ENCODE results near the gene SLC5A10. TPM values are rescaled to one million over a fixed set of nuclear protein-coding genes. Genes with fewer than 3 reads are reported as not detected.
"Not testable (repeated sequence)": the region's sequence is repeated elsewhere in the genome, so short reads cannot be mapped to it uniquely, and the experiment has no call there.

Gene SLC5A10
- polyA plus RNA-seq, 1 donor: 0.12 TPM

DNA sequence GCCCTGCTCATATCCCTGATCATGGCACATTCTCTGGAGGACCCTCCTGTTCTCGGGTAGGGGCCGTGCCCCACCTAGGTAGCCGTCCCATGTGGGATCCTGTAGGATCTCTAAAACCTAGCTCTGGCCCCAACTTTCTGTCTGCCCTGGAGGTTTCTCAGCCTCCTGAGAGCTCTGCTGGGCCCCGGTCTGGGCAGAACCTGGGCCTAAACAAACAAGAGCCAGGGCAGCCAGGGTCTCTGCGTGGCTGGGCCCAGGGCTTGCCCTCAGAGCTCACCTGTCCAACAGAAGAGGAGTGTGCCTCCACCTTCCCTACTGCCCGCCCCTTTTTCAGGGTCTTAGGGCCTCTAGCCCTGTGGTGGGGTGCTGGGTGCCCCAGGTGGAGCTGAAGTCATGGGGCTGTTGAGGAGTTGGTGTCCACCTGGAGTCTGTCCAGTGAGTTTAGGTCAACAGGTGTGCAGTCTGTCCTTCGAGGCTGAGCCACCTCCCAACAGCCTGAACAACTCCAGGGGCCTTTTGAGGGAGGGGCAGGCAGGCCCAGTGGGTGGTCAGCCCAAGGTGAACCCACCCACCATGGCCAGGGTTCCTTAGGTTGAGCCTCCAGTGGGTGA lies 69.2 kb downstream of the SLC5A10 start:
- DNase-seq: not testable (repeated sequence)

DNA sequence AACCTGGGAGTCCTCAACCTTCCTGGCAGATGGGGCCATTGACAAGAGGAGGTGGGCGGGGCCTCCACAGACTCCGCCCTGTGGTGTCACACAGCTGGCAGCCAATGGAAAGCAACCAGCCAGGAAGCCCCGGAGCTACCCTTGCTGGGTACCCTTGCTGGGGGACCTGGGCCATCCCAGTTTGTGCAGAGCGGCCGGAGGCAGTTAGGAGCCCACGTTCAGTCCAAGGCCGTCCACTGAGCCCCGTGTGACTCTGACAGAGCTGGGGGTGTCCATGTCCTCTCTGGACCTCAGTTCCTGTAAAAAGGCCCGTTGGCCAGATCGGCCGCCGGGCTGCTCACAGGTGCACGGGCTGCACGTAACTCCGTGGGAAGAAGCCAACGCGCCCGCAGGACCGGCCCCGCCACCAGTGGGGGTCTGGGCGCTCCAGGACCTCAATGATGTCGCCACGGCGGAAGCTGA lies 69.7 kb downstream of the SLC5A10 start:
- no peak for DNase-seq

DNA sequence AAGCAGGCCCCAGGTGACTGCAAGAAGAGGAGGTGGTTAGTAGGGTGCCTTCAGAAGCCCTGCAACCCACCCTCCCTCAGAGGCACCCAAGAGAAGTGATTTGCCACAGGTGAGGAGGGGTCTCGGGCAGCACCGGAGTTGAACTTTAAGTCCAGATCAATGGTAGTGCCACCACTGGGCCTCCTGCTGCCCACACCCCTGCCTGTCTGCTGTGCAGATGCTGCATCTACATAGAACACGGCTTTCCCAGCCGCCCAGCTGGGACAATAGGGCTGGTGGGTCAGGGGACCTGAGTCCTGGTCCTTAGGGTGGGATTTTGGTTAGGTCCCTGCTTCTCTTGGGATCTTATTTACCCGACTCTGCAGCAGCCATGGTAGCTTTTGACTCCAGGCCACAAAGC lies 70.2 kb downstream of the SLC5A10 start:
- DNase-seq: no peak

DNA sequence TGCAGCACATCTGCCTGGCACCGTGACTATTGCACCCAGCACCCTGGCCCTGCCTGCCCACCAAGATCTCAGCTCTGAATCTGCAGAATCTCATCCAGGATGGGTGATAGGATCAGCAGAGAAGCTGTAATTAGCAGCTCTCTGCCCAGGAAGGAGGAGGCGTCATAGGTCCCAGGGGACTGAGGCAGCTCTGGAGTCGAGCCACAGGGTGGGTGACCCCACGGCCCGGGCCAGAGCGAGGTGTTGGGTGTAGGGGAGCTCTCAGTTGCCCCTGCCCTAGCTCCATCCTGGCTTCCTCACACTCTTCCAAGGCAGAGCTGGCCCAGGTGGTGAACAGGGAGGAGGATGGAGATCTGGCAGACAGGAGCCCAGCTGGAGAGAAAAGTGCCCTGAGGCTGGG lies 70.8 kb downstream of the SLC5A10 start:
- no peak for DNase-seq

DNA sequence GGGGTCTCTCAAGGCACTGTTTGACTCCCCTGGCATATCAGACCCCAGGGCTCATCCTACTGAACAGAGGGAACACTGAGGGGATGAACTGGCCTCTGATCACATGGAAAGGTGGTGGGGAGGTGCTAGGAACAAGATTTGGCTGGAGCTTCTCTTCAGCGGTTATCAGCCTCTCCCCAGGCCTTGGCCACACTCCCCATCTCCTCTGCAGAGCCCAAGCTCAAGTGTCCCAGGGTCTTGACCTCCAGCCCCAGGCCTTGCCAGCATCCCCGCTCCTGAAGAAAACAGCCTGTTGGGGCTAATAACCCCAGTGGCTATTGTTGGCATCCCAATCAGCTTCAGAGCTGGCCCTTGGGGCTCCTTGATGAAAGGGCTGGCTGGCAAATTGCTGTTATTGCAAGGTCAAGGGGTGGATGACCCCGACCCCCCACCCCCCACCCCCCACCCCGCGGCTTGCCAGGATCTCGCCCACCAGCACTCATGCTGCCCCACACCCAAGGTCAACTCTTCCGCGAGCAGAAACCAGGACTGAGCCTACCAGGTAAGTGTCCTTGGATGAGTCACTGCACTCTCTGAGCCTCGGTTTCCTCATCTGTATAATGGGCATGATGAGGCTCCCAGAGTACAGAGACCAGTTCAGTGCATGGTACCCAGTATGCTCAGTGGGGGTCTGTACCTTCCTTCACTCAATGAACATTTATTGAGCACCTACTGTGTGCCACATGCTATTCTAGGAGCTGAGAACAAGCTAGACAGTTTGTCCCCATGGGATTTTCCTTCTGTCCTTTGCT lies 71.4 kb downstream of the SLC5A10 start:
- no peak for DNase-seq

DNA sequence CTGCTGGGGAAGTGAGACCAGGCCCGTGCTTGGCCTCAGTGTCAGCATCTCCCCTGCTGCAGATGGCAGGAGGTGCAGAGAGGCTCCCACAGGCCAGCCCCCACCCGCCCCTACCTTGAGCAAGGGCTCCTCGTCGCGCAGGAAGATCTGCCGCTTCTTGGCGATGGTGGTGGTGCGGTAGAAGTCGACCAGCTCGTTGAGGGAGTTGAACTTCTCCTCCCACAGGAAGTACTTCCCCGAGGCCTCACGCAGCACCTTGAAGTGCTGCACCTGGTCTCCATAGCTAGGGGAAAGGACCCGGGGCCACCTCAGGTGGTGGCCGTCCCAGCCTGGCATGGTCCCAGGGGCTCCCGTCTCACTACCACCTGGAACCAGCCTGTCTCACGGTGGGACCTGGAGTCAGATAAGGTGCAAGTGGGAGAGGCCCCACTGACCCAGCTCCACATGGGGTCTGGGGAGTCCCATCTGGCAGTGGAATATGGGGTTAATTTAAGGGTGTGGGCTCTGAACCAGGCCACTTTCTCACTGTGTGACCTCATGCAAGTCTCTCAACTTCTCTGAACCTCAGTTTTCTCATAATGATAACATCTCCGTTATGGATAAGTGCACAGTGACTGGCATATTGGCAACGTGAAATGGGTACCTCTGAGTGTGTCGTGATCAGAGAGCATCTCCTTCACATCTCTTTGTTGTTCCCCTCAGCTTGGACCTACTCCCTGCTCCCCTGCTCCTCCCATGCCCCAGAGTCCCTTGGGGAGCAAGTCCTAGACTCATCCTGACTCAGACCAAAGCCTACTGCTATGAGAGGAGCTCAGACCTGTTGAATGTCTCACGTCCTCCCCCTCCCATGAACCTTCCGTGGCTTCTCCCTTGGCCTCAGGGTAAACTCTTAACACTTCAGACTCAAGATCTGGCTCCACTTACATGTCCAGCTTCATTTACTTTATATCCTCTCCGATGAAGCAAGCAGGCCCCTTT lies 72.4 kb downstream of the SLC5A10 start:
- DNase-seq: no peak

DNA sequence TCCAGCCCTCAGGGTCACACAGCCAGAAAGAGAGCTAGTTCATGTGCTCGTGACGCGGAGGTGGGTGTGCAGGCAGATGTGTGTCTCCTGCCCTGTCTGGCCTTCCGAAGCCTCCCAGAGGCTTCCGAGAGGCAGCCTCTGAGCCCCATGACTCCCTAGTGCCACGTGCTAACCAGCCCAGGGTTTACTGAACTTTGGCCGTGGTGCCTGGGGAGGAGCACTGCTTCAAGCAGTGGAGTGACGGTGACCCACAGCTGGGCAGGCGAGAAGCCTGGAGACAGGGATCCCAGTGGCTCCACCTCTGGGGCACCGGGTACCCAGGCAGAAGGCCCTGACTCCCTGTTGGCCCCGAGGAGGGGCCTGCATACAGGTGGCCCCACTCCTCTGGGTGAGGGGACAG lies 76.7 kb downstream of the SLC5A10 start:
- DNase-seq: not testable (repeated sequence)

DNA sequence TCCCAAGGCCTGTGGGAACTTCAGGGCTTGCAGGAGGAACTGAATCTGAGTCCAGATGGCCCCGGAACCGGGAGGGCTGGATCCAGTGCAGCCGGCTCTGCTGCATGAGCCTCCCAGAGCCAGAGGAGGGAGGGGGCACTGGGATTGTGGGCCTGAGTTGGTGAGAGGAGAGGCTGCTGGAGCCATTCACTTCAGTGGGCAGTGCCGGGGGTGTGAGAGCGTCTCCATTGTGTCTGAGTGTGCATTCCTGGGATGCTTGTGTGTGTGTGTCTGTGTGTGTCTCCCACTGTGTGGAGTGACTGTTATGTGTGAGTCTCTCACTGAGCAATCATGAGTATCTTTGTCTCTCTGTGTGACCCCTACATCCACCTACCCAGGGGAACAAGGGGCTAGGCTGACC lies 77.8 kb downstream of the SLC5A10 start:
- not testable (repeated sequence) for DNase-seq

DNA sequence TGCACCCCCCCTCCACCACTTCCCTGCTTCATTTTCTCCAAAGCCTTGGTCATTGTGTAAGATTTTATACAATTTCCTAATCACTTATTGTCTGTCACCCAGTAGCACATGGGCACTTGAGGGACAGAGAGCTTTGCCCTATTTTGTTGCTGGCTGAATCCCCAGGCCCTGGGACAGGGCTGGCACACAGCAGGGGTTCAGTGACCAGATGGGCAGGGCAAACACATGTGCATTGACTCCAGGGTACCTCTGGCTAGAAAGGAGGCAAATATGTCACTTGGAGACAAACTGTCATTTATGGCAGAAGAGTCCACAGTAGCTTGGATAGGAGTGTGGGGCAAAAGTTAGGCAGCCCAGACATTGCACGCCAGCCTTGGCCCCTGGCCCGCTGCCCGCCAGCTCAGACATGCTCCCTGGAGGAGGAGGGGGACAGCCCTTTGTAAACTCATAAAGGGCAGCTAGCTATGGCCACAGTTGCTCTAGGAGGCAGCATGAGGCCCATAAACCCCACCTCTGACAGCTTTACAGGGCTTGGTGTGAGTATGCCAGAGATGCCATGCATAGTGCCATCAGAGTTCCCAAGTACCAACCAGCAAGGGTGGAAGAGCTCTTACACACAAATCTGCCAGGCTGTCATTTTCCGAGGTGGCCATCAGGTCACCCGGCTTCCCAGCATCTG lies 78.9 kb downstream of the SLC5A10 start:
- not testable (repeated sequence) for DNase-seq

DNA sequence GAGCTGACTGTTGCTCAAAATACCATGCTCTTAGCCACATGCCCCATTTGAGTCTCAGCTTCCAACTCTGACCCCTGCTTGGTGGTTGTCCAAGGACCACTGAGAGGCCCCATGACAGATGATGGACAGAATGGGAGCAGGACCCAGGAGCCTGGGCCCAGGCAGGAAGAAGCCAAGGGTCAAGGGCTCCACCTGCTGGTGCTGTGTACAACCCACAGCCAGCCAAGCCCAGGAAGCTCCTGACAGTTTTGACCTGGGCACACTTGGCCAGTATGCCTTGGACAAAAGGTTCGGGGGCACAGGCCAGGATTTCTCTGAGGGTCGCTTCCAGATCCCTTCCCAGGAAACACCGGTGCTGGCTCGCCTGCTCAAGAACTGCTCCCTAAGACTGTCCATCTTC lies 79.8 kb downstream of the SLC5A10 start:
- DNase-seq: not testable (repeated sequence)

DNA sequence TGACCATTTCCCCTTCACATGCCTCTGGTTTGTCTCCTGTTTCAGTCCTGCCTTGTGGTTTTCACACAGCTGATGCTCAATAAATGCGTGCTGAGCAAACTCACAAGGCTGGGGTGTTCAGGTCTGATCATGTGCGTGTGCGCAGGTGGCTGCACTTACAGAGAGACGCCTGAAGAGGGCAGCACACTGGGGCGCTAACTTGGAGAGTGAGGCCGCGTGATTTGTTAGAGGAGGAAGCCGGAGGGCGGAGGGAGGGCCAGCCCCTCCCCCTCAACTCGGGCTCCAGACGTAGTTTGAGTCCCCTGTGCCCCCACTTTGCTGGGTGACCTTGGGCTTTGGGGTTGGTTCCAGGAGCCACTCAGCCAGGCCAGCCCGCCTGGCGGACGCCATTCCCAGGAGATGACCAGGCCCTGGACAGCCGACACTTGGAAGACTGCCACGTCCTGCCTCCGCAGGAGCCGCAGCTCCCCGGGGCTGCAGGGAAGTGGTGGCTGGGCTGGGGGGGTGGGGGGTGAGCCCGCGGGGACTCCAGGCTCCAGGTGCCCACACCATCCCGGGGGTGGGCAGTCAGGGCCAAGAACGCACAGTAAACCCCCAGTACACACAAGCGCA lies 80.5 kb downstream of the SLC5A10 start:
- DNase-seq: not testable (repeated sequence)

DNA sequence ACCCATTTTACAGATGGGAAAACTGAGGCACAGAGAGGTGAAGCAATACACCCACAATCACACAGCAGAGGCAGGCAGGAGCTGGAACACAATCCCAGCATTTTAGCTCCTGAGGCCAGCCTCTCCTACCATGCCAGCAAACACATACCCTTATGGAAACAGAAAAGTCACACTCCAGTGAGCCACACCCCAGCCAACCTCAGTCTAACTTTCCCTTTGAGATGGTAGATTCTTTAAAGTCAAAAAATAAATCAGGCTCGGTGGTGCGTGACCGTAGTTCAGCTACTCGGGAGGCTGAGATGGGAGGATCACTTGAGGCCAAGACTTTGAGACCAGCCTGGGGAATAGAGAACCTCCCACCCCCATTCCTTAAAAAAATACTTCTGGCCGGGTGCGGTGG lies 84.2 kb downstream of the SLC5A10 start:
- not testable (repeated sequence) for DNase-seq

DNA sequence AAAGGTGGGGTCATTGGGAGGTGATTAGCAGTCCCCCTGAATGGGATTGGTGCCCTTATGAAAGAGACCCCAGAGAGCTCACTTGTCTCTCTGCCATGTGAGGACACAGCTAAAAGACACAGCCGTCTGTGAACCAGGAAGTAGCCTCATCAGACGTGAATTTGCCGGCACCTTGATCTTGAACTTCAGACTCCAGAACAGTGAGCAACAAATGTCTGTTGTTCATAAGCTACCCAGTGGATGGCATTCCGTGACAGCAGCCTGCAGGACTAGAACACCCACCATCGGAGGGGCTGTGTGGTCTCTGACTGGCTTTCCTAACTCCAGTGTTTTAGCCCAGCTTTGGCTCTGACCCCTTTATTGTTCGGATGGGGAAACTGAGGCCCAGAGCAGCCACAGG lies 85.6 kb downstream of the SLC5A10 start:
- DNase-seq: not testable (repeated sequence)

DNA sequence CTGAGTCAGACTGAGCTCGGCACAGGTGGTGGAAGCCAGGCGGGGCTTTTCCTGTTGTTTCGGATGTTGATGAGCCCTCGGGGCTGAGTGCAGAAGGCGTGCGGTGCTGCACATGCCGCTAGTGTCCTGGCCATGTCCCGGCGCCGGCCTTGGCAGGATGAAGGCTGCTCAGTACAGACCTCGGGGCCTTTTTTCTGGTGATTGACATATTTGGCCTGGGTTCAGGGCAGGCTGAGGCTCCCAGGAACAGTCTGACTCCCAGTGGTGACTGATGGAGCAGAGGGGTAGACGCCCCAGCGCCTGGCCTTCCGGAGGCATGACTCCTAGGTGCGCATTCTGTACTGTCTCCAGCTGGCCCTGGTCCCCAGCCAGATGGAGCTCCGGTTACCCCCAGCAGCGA lies 86.0 kb downstream of the SLC5A10 start:
- not testable (repeated sequence) for DNase-seq

DNA sequence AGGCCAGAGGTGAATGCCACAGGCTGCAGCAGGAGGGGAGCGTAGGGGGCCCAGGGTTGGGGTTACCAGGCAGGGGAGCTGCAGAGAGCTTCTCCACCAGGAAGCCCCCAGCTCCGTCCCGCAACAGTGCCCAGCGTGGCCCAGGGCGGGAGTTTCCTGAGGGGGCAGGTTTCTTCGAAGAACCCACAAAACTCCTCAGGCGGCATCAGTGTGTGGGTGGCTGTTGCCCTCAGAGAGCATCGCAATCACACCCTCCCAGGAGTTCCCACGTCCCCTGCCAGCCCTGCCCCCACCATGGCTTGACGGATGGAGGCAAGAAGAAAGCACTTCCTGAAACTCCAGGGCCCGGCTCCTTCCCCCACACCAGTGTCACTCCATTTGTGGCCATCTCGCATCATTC lies 86.8 kb downstream of the SLC5A10 start:
- DNase-seq: not testable (repeated sequence)

DNA sequence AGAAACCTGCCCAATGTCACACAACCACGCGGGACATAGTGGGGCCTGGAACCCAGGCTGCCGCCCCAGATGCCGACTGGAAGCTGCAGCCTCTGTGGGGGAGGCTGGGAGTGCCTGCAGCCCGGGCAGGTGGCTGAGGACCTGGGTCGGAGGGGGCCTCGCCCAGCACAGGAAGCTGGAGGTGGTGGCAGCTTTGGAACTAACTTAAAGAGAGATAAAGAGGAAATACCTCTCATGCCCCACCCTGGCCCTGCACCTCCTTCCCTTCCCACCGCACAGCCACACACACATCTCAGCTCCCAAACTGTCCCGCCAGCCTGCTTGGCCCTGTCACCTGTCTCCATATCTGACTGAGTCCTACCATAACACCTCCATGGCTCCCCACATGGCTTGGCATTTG lies 88.4 kb downstream of the SLC5A10 start:
- DNase-seq: not testable (repeated sequence)

DNA sequence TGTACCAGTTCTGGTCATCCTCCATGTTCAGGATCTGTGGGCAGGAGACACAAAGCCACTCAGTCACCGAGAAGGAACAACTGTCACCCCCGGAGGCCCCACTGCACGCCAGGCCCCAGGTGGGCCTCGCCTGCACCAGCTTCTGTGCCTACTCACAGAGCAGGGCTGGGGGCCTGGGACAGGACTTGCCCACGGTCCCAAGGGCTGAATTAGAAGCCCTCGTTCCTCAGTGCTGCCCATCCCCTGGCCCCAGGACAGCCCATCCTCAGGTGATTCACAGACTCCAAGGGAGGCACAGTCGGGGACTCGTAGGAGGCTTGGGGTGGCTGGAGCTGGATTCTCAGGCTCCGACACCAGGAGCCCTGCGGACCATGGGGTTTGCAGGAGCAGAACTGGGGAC lies 89.9 kb downstream of the SLC5A10 start:
- DNase-seq: not testable (repeated sequence)

DNA sequence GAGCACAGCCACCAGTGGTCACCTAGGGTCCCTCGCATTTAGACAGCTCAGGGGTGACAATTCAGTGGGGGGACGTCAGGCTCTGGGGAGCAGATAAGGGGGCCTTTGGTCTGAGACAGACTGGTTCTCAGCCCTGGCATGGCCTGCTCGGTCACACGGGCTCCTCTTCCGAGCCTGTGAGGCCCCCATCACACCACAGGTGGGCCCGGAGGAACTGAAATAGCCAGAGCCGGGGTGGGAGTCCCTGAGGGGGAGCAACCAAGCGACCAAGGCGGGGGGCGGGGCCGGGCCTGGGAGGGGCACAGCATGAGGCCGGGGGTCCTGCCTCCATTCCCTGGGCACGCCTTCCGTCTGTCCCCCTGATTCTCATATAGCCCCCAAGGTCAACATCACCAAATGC lies 90.4 kb downstream of the SLC5A10 start:
- not testable (repeated sequence) for DNase-seq

DNA sequence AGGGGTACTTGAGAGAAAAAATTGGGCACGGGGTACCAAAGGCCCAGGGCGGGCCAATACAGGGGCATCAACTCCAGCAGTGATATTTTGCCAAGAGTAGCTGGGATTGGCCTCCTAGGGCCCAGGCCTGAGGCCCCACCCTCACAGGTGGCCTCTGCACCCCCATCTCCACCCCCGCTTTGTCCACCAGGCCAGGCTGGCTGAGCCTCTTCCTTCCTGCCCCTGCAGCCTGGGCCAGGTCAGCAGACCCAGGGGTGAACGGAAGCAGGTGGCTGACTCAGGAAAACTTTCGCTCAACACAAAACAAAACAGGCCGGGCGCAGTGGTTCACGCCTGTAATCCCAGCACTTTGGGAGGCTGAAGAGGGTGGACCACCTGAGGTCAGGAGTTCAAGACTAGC lies 91.1 kb downstream of the SLC5A10 start:
- not testable (repeated sequence) for DNase-seq

DNA sequence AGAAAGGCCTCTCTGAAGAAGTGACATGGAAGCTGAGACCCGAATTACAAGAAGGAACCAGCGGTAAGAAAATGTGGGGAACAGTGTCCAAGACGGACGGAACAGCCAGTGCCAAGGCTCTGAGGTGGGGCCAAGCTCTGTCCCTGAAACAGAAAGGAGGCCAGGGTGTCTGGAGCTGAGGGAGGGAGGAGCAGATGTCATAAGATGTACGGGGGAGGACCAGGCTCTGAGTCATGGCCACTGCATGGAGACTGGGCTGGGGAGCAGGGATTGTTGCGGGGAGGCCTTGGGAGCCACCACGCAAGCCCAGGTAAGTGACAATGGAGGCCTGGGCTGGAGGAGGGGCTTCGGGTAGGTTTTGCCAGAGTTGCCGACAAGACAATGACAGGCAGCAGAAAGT lies 92.7 kb downstream of the SLC5A10 start:
- not testable (repeated sequence) for DNase-seq

DNA sequence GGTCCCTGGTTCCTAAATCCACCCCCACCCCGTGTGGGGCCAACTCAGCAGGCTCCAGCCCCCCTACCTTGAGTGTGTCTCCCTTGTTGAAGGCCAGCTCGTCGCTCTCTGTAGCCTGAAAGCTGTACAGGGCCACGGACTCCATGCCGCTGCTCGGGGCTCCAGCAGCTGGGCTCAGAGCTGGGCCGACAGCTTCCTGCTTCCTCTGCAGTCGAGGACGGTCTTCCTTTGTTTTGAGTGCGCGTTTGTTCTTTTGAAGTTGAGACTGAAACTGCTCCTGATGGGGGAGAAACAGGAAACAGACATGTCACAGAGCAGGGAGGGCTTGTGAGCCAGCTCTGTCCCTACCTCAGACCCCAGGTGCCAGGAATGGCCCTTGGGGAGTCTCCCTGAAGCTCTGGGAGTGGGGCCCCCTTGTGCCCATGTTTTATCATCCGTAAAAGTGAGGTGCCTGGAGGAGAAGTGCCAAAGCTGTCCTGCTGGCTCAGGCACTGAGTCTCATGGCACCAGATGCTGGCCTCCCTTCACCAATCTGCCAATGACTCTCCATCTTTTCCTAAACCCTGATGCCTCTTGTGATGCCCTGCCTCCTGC lies 94.9 kb downstream of the SLC5A10 start, which contains the start of gene GRAP:
Gene GRAP (minus strand): TSS at position 176 of the 594 bp plus-strand sequence. CDS start 31 bp downstream, at position 145.
- DNase-seq: not testable (repeated sequence)

Data from hindlimb muscle (tissue), 1 donor.